HCT116 (cell line): ENCODE data around the gene KCNIP3. TPM values are rescaled to one million over a fixed set of nuclear protein-coding genes. Genes with fewer than 3 reads are reported as not detected.

Experiments used
- ATAC-seq: fragments of 200-7000 bp; cut with Tn5 transposase; 2 replicates; pipeline ENCODE4 v1.9.1; 2020; ENCODE audit warnings: mild to moderate bottlenecking, moderate library complexity
- BruUV-seq: library from RNA; stranded (reverse); fragments of 400-500 nt; replicated peaks from 2 replicates; lab custom pipeline; 2021; lab: Mats Ljungman, UMichigan
- CTCF ChIA-PET: fragments of 300-600 bp; sonication (Branson Sonifier 250); formaldehyde crosslinking; loops from one replicate; lab custom pipeline; 2021; ENCODE audit warnings: antibody characterized with exemption; lab: Charles Lee
- POLR2A ChIA-PET: fragments of 300-600, 350-600 bp; sonication (Branson Sonifier 250); formaldehyde crosslinking; loops from one replicate; lab custom pipeline; 2021; ENCODE audit warnings: antibody characterized with exemption; lab: Charles Lee
- RAD21 ChIA-PET, 2 experiments: fragments of 300-600 bp; sonication (Branson Sonifier 250); formaldehyde crosslinking; loops; one replicate each; lab custom pipeline; 2023; ENCODE audit warnings: low total read pairs in 2 of 2; ENCODE audit not compliant: uncharacterized antibody in 2 of 2, unreplicated experiment in 2 of 2, low non-redundant PET in 1 of 2; lab: Charles Lee
- DNase-seq: peaks from one replicate; pipeline ENCODE4 v3.0.0-alpha.2; 2010; ENCODE audit warnings: low read depth, low spot score
- H2AFZ ChIP-seq: fragments of 200-600 bp; shearing (Covaris generic), sonication (generic); 2 replicates; pipeline ENCODE4 v1.6.1; 2017; ENCODE audit warnings: low read depth, mixed run types, mixed read lengths, antibody characterized with exemption, low read length; ENCODE audit not compliant: poor library complexity, severe bottlenecking
- H3K27ac ChIP-seq: 2 replicates; pipeline ENCODE4 v1.5.1; 2012; ENCODE audit warnings: low read depth, low read length
- H3K27me3 ChIP-seq: fragments of 200-600 bp; sonication (generic); 2 replicates; pipeline ENCODE4 v1.6.1; 2016; ENCODE audit warnings: mixed run types, low read length, mixed read lengths; ENCODE audit not compliant: insufficient read depth
- H3K36me3 ChIP-seq, 2 experiments: fragments of 200-500 bp in 1 of 2; fragments of 200-600 bp in 1 of 2; sonication (Bioruptor generic) in 1 of 2; sonication (generic) in 1 of 2; 2 replicates each; pipeline versions ENCODE4 v1.5.1 to v1.6.1; 2014 to 2016; ENCODE audit warnings: low read length in 2 of 2, inconsistent platforms in 1 of 2, mixed read lengths in 1 of 2, mixed run types in 1 of 2; ENCODE audit not compliant: insufficient read depth in 2 of 2, control insufficient read depth in 1 of 2
- H3K4me1 ChIP-seq, 2 experiments: fragments of 200-600 bp in 1 of 2; sonication (generic) in 1 of 2; 2 replicates each; pipeline versions ENCODE4 v1.5.1 to v1.6.1; 2012 to 2017; ENCODE audit warnings: low read length in 2 of 2, inconsistent platforms in 1 of 2, mild to moderate bottlenecking in 1 of 2, mixed read lengths in 1 of 2, mixed run types in 1 of 2, moderate library complexity in 1 of 2; ENCODE audit not compliant: insufficient read depth in 2 of 2, control insufficient read depth in 1 of 2
- H3K4me2 ChIP-seq: fragments of 200-600 bp; sonication (generic); 2 replicates; pipeline ENCODE4 v1.6.1; 2017; ENCODE audit warnings: mixed run types, low read length, mixed read lengths
- H3K4me3 ChIP-seq, 2 experiments: fragments of 200-600 bp in 1 of 2; sonication (generic) in 1 of 2; replicated peaks in 1 of 2; 2 replicates each; pipeline ENCODE4 v1.5.1; 2011 to 2016; ENCODE audit warnings: low read length in 2 of 2, control low read depth in 1 of 2, low read depth in 1 of 2, mild to moderate bottlenecking in 1 of 2, mixed read lengths in 1 of 2, mixed run types in 1 of 2
- H3K79me2 ChIP-seq: fragments of 200-600 bp; sonication (generic); 2 replicates; pipeline ENCODE4 v1.6.1; 2017; ENCODE audit warnings: mild to moderate bottlenecking, mixed run types, low read length, moderate library complexity, mixed read lengths; ENCODE audit not compliant: insufficient read depth
- H3K9ac ChIP-seq: fragments of 200-600 bp; sonication (generic); 2 replicates; pipeline ENCODE4 v1.6.1; 2016; ENCODE audit warnings: low read length, mixed read lengths
- H3K9me2 ChIP-seq: fragments of 200-600 bp; sonication (generic), shearing (Covaris generic); 2 replicates; pipeline ENCODE4 v1.6.1; 2017; ENCODE audit warnings: mixed run types, mild to moderate bottlenecking, moderate library complexity; ENCODE audit not compliant: insufficient read depth
- H3K9me3 ChIP-seq, 2 experiments: fragments of 200-500 bp in 1 of 2; fragments of 200-600 bp in 1 of 2; sonication (Bioruptor generic) in 1 of 2; sonication (generic) in 1 of 2; 2 replicates each; pipeline ENCODE4 v1.6.1; 2014 to 2017; ENCODE audit warnings: low read length in 2 of 2, mixed read lengths in 2 of 2, inconsistent platforms in 1 of 2, low read depth in 1 of 2, mild to moderate bottlenecking in 1 of 2, mixed run types in 1 of 2, moderate library complexity in 1 of 2; ENCODE audit not compliant: control insufficient read depth in 1 of 2, insufficient read depth in 1 of 2
- H4K20me1 ChIP-seq: fragments of 200-600 bp; sonication (generic), shearing (Covaris generic); 2 replicates; pipeline ENCODE4 v1.6.1; 2017; ENCODE audit warnings: mixed run types, mild to moderate bottlenecking, moderate library complexity; ENCODE audit not compliant: insufficient read depth
- ATF3 ChIP-seq: IDR thresholded peaks from 2 replicates; pipeline ENCODE4 v1.6.1; 2012
- CBX3 ChIP-seq: IDR thresholded peaks from 2 replicates; pipeline ENCODE4 v1.6.1; 2012; ENCODE audit warnings: low read depth
- CEBPB ChIP-seq: IDR thresholded peaks from 2 replicates; pipeline ENCODE4 v1.6.1; 2012; ENCODE audit warnings: low read depth
- EGR1 ChIP-seq: IDR thresholded peaks from 2 replicates; pipeline ENCODE4 v1.6.1; 2012; ENCODE audit warnings: low read depth
- ELF1 ChIP-seq: IDR thresholded peaks from 2 replicates; pipeline ENCODE4 v1.6.1; 2012; ENCODE audit warnings: low read depth, borderline replicate concordance
- POLR2AphosphoS5 ChIP-seq: IDR thresholded peaks from 2 replicates; pipeline ENCODE4 v1.6.1; 2011; ENCODE audit warnings: mild to moderate bottlenecking, low read depth, low read length, moderate library complexity
- RAD21 ChIP-seq: IDR thresholded peaks from 2 replicates; pipeline ENCODE4 v1.6.1; 2012; ENCODE audit warnings: low read depth, mild to moderate bottlenecking
- REST ChIP-seq: IDR thresholded peaks from 2 replicates; pipeline ENCODE4 v1.6.1; 2012; ENCODE audit warnings: low read depth
- SP1 ChIP-seq: IDR thresholded peaks from 2 replicates; pipeline ENCODE4 v1.6.1; 2012; ENCODE audit warnings: low read depth
- YY1 ChIP-seq: IDR thresholded peaks from 2 replicates; pipeline ENCODE4 v1.6.1; 2011; ENCODE audit warnings: low read length, low read depth, moderate library complexity, mild to moderate bottlenecking; ENCODE audit not compliant: insufficient replicate concordance; ENCODE audit errors: extremely low read depth
- ZBTB33 ChIP-seq: IDR thresholded peaks from 2 replicates; pipeline ENCODE4 v1.6.1; 2011; ENCODE audit warnings: mild to moderate bottlenecking, low read length, moderate library complexity; ENCODE audit not compliant: insufficient replicate concordance; ENCODE audit errors: extremely low read depth
- ZFX ChIP-seq: fragments of 450-650 bp; IDR thresholded peaks from 2 replicates; pipeline ENCODE4 v1.6.1; 2017
- ZNF274 ChIP-seq: fragments of 200-500 bp; sonication (Bioruptor generic); IDR thresholded peaks from 2 replicates; pipeline ENCODE4 v1.6.1; 2014; ENCODE audit warnings: mild to moderate bottlenecking, low read depth, low read length, inconsistent platforms
- intact Hi-C: fragments of 100-400 bp; cut with micrococcal nuclease; formaldehyde crosslinking; loops from 2 replicates; pipeline ENCODE4 v1.10.0; 2022
- total RNA-seq: library from RNA; stranded (reverse); gene quantifications from one replicate; pipeline ENCODE4 v1.2.1, GENCODE V29; 2021; ENCODE audit not compliant: unreplicated experiment

The KCNIP3 gene
- total RNA-seq, 1 experiment from 2014 or later, result 3.1 TPM

GRCh38 chr2:95267458-95268210, 29.5 kb upstream of the KCNIP3 start:
- POLR2A ChIA-PET, result no interaction called here
- Histone ChIP-seq H3K79me2 (no peaks in the 10 kb centered on the region), H2AFZ (no peak overlapping the region), H3K9me2 (no peaks in the 10 kb centered on the region), H3K4me3 (no peak overlapping the region), H3K27me3 (no peaks in the 10 kb centered on the region), H3K4me2 (no peak overlapping the region), H4K20me1 (no peaks in the 10 kb centered on the region), H3K9ac (no peak overlapping the region), H3K27ac (no peak overlapping the region), H3K36me3 (no peaks in the 10 kb centered on the region), H3K4me1 (peaks cover 0 to 7% of the 10 kb centered on the region in 2 experiments; a peak in 2 of 4 replicates), H3K9me3 (no peaks in the 10 kb centered on the region)
- ATAC-seq (no peak), DNase-seq (no peak)
- BruUV-seq, result no TSS peak
- no peak for TF ChIP-seq CBX3
- TF ChIP-seq REST, result no peak
- no peak for TF ChIP-seq RAD21
- no peak for TF ChIP-seq ZBTB33
- no peak for TF ChIP-seq ZFX
- TF ChIP-seq YY1, result no peak
- no peak for TF ChIP-seq SP1
- TF ChIP-seq ELF1, result no peak
- no peak for TF ChIP-seq CEBPB
- no peak for TF ChIP-seq EGR1
- TF ChIP-seq POLR2AphosphoS5, result no peak
- TF ChIP-seq ATF3, result no peak
- no peak for TF ChIP-seq ZNF274
- intact Hi-C loops, result no loop called here
- RAD21 ChIA-PET, result no interaction called here
- CTCF ChIA-PET, result interaction anchor here (2.1 kb wide), 1 partner anchor 10 kb away, joined by 8 read pairs; no protein-coding TSS in a partner anchor
